Adrenal gland (tissue), 5 donors: ENCODE results near the gene ITFG2.

Experiments used
- POLR2A ChIP-seq, 2 donors: fragments of 450-650 bp; IDR thresholded peaks; one replicate each; pipeline ENCODE4 v1.6.1; 2017; ENCODE audit warnings: antibody characterized with exemption in 2 of 2, mild to moderate bottlenecking in 2 of 2, moderate library complexity in 1 of 2
- TF ChIP-seq, protein P1 (sequence below), 6 experiments: fragments of 450-650 bp in 4 of 6; fragments of 200-600 bp in 2 of 6; sonication (generic) in 1 of 6; IDR thresholded peaks; 1 replicate in 5 of 6; 2 replicates in 1 of 6; pipeline versions ENCODE4 v1.5.1 to v1.8.0; 2016 to 2021; ENCODE audit warnings: antibody characterized with exemption in 6 of 6, mild to moderate bottlenecking in 2 of 6, moderate library complexity in 1 of 6
- donor health status: DM: no; HTN: no; CAD: no.

DNA sequence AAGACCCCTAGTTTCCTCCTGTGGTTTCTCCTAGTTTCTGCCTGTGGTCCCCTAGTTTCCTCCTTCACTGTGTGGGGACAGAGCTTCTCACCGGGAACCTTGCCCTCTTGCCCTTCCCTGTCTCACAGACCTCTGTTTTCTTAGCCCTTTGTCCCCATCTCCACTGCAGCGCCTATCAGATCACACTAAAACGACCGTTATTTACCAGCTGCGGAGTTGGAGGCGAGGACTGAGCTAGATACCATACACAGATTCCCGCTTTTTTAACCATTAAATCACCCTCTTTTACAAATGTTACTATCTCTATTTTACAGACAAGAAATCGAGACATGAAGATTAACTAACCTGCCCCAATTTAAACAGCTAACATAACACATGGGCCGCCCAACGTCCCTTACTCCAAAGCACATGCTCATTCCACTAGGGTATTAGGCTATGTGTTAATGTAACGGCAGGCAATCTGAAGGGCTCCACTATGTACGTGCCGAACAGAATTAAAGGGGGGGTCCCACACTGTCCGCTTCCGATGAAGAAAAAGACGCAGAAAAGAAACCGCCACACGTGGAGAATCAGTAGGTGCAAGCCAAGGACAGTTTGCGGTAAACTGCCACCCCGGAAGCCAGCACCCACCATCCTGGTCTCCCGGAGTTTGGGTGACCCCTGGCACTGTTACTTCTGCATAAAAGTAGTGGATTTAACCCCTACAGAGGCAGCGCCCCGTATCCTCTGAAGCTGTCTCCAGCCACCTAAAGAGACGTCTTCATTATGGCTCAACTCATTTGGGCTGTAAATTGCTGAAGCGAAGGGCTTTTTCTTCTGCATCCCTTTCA is 19.6 kb upstream of the ITFG2 start:
- TF ChIP-seq, protein P1, sequence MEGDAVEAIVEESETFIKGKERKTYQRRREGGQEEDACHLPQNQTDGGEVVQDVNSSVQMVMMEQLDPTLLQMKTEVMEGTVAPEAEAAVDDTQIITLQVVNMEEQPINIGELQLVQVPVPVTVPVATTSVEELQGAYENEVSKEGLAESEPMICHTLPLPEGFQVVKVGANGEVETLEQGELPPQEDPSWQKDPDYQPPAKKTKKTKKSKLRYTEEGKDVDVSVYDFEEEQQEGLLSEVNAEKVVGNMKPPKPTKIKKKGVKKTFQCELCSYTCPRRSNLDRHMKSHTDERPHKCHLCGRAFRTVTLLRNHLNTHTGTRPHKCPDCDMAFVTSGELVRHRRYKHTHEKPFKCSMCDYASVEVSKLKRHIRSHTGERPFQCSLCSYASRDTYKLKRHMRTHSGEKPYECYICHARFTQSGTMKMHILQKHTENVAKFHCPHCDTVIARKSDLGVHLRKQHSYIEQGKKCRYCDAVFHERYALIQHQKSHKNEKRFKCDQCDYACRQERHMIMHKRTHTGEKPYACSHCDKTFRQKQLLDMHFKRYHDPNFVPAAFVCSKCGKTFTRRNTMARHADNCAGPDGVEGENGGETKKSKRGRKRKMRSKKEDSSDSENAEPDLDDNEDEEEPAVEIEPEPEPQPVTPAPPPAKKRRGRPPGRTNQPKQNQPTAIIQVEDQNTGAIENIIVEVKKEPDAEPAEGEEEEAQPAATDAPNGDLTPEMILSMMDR (IDR thresholded peaks at IDR 0.05) = no peak
- no peak for TF ChIP-seq POLR2A (IDR thresholded peaks at IDR 0.05)
